ENCODE results near the gene CDC14A.

Gene CDC14A

GRCh38 chr1:100458661-100459357 is 106.5 kb downstream of the CDC14A start:
- Histone ChIP-seq H3K4me3 (IDR thresholded peaks at IDR 0.05; ENCODE audit: insufficient read depth, low read depth, low read length) (no peak overlapping the region), H3K4me2 (no peak overlapping the region; the same call in 1 of the 2 replicates), H2AFZ (ENCODE audit: low read depth) (peak overlapping the region; percentile 31; the same call in 1 of the 2 replicates), H3K27ac (no peak overlapping the region), H3K4me1 (ENCODE audit: low read depth, poor library complexity, severe bottlenecking) (peaks cover 56% of the 10 kb centered on the region), H3K36me3 (ENCODE audit: insufficient read depth) (no peaks in the 10 kb centered on the region), H3K9ac (no peak overlapping the region), H3K27me3 (ENCODE audit: insufficient read depth, low read depth) (no peaks in the 10 kb centered on the region), H4K20me1 (ENCODE audit: insufficient read depth) (no peaks in the 10 kb centered on the region), H3K79me2 (ENCODE audit: insufficient read depth, low read depth) (no peaks in the 10 kb centered on the region)
- no peak for TF ChIP-seq CTCF (conservative IDR thresholded peaks at IDR 0.05; ENCODE audit: low read depth, low read length)

GRCh38 chr1:100459358-100460114 is 107.2 kb downstream of the CDC14A start:
- TF ChIP-seq CTCF (conservative IDR thresholded peaks at IDR 0.05; ENCODE audit: low read depth, low read length), result peak; percentile 69
- Histone ChIP-seq H3K4me1 (ENCODE audit: low read depth, poor library complexity, severe bottlenecking) (peaks cover 52% of the 10 kb centered on the region), H3K27ac (no peak overlapping the region), H2AFZ (ENCODE audit: low read depth) (peak overlapping the region; percentile 31; the same call in 1 of the 2 replicates), H3K79me2 (ENCODE audit: insufficient read depth, low read depth) (no peaks in the 10 kb centered on the region), H4K20me1 (ENCODE audit: insufficient read depth) (no peaks in the 10 kb centered on the region), H3K36me3 (ENCODE audit: insufficient read depth) (no peaks in the 10 kb centered on the region), H3K27me3 (ENCODE audit: insufficient read depth, low read depth) (no peaks in the 10 kb centered on the region), H3K4me2 (no peak overlapping the region; the same call in 1 of the 2 replicates), H3K4me3 (IDR thresholded peaks at IDR 0.05; ENCODE audit: insufficient read depth, low read depth, low read length) (no peak overlapping the region), H3K9ac (no peak overlapping the region)

- Histone ChIP-seq H3K27ac (no peak overlapping the region), H4K20me1 (ENCODE audit: insufficient read depth) (no peaks in the 10 kb centered on the region), H3K4me1 (ENCODE audit: low read depth, poor library complexity, severe bottlenecking) (peaks cover 35% of the 10 kb centered on the region), H3K27me3 (ENCODE audit: insufficient read depth, low read depth) (no peaks in the 10 kb centered on the region), H2AFZ (ENCODE audit: low read depth) (no peak overlapping the region), H3K9ac (no peak overlapping the region), H3K36me3 (ENCODE audit: insufficient read depth) (no peaks in the 10 kb centered on the region), H3K4me2 (no peak overlapping the region), H3K4me3 (IDR thresholded peaks at IDR 0.05; ENCODE audit: insufficient read depth, low read depth, low read length) (no peak overlapping the region), H3K79me2 (ENCODE audit: insufficient read depth, low read depth) (no peaks in the 10 kb centered on the region)
- TF ChIP-seq CTCF (conservative IDR thresholded peaks at IDR 0.05; ENCODE audit: low read depth, low read length), result no peak
Observed at GRCh38 chr1:100461222-100461621, 108.9 kb downstream of the CDC14A start.

GRCh38 chr1:100462326-100463025 is 110.2 kb downstream of the CDC14A start:
- H3K9ac ChIP-seq, result no peak overlapping the region
- H2AFZ ChIP-seq (ENCODE audit: low read depth), result no peak overlapping the region
- H3K4me2 ChIP-seq, result no peak overlapping the region
- H3K79me2 ChIP-seq (ENCODE audit: insufficient read depth, low read depth), result no peaks in the 10 kb centered on the region
- no peaks in the 10 kb centered on the region for H4K20me1 ChIP-seq (ENCODE audit: insufficient read depth)
- H3K36me3 ChIP-seq (ENCODE audit: insufficient read depth), result no peaks in the 10 kb centered on the region
- no peak overlapping the region for H3K4me3 ChIP-seq (IDR thresholded peaks at IDR 0.05; ENCODE audit: insufficient read depth, low read depth, low read length)
- no peak for TF ChIP-seq CTCF (conservative IDR thresholded peaks at IDR 0.05; ENCODE audit: low read depth, low read length)
- H3K4me1 ChIP-seq (ENCODE audit: low read depth, poor library complexity, severe bottlenecking), result peaks cover 30% of the 10 kb centered on the region
- H3K27me3 ChIP-seq (ENCODE audit: insufficient read depth, low read depth), result no peaks in the 10 kb centered on the region
- H3K27ac ChIP-seq, result no peak overlapping the region
